Gastrocnemius medialis (tissue), 4 donors: ENCODE measurements around the gene TPRG1. TPM values are rescaled to one million over a fixed set of nuclear protein-coding genes. Genes with fewer than 3 reads are reported as not detected.

Experiments
- ATAC-seq, 2 donors: fragments of 150-250 bp; one replicate each; pipeline ENCODE4 v1.9.1; 2016
- DNase-seq, 2 donors: peaks; one replicate each; pipeline ENCODE4 v3.0.0-alpha.2; 2019
- H3K27ac ChIP-seq, 4 donors: fragments of 200-600 bp; sonication (generic); 1 replicate in 1 of 4; 2 replicates in 3 of 4; pipeline ENCODE4 v1.5.1; 2016 to 2018; ENCODE audit warnings: mild to moderate bottlenecking in 2 of 4, moderate library complexity in 1 of 4
- H3K27me3 ChIP-seq, 3 donors: fragments of 200-600 bp; sonication (generic) in 2 of 3; 1 replicate in 1 of 3; 2 replicates in 2 of 3; pipeline versions ENCODE4 v1.5.1 to v1.6.0; 2016 to 2019; ENCODE audit warnings: mild to moderate bottlenecking in 1 of 3, moderate library complexity in 1 of 3
- H3K36me3 ChIP-seq, 2 donors: fragments of 200-600 bp; sonication (generic) in 1 of 2; one replicate each; pipeline ENCODE4 v1.5.1; 2017 to 2018
- H3K4me1 ChIP-seq, 2 donors: fragments of 200-600 bp; sonication (generic) in 1 of 2; one replicate each; pipeline ENCODE4 v1.5.1; 2016 to 2017; ENCODE audit warnings: mild to moderate bottlenecking in 2 of 2
- H3K4me3 ChIP-seq, 4 donors: fragments of 200-600 bp; sonication (generic) in 3 of 4; 1 replicate in 1 of 4; 2 replicates in 3 of 4; pipeline ENCODE4 v1.5.1; 2016 to 2019; ENCODE audit warnings: mild to moderate bottlenecking in 2 of 4
- H3K9me3 ChIP-seq, 3 donors: fragments of 200-600 bp; sonication (generic) in 2 of 3; 1 replicate in 1 of 3; 2 replicates in 2 of 3; pipeline ENCODE4 v1.5.1; 2016 to 2019
- CTCF ChIP-seq, 5 experiments: fragments of 450-650 bp in 3 of 5; fragments of 200-600 bp in 2 of 5; sonication (generic) in 2 of 5; IDR thresholded peaks in 4 of 5; conservative IDR thresholded peaks in 1 of 5; 1 replicate in 4 of 5; 2 replicates in 1 of 5; pipeline ENCODE4 v1.5.1; 2016 to 2019; ENCODE audit warnings: antibody characterized with exemption in 5 of 5, mild to moderate bottlenecking in 3 of 5, moderate library complexity in 3 of 5
- POLR2A ChIP-seq, 2 donors: fragments of 450-650 bp; IDR thresholded peaks; one replicate each; pipeline ENCODE4 v1.6.1; 2017; ENCODE audit warnings: antibody characterized with exemption in 2 of 2, mild to moderate bottlenecking in 2 of 2, moderate library complexity in 2 of 2
- in situ Hi-C, 4 donors: fragments of 200-750 bp; cut with MboI; loops; one replicate each; pipeline versions ENCODE4 v1.15.0 to v1.8.0; 2017; ENCODE audit warnings: low sequenced_read_pairs in 4 of 4
- intact Hi-C: fragments of 100-400 bp; cut with DNase I; formaldehyde crosslinking; loops from one replicate; pipeline ENCODE4 v1.15.1; 2023; ENCODE audit warnings: low total_unique reads
- total RNA-seq, 4 donors: library from RNA; depleted of rRNA; stranded (reverse); fragments of >200 nt; gene quantifications; one replicate each; pipeline versions ENCODE4 v1.1.0 to v1.2.3, GENCODE V29; 2016

TPRG1 gene
- total RNA-seq, 4 donors from 2014 or later: 2.8 to 9.0 (median 3.2) TPM

DNA sequence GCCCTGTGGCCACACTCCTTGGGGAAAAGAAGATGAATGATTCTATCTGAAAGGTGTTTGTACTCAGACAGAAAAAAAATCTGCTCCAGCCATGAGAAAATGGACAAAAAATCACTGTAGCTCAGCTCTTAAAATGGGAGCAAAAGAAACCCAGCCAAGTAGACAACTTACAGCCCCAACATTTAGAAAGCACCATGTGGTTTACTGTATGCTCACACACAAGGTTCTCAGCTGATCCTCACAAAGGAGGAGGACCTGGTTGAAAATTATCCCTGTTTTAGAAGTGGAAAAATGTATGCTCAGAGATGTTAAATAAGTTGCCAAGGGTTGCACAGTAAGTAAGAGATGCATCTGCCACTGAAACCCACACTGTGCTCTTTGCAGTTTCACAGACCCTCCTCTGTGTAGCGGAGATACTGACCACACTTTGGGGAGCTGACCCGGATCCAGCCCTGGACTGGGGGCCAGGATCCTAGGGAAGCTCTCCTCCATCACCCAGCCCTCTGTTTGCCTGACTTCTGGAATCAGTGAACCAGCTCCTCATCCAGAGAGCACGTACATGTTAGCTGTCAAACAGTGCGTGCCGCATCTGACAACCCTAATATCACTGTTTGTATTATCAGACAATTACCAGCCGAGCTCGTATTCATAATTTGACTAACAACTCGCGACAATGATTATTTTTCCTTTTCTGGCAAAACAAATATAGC is 32.7 kb upstream of the TPRG1 start:
- Histone ChIP-seq H3K4me3 (no peak overlapping the region), H3K4me1 (no peaks in the 10 kb centered on the region), H3K27ac (no peak overlapping the region), H3K27me3 (no peaks in the 10 kb centered on the region), H3K36me3 (no peaks in the 10 kb centered on the region), H3K9me3 (no peaks in the 10 kb centered on the region)
- ATAC-seq (no peak), DNase-seq (no peak)
- no peak for TF ChIP-seq CTCF (IDR thresholded peaks at IDR 0.05 in 4 of 5, conservative IDR thresholded peaks at IDR 0.05 in 1 of 5)
- no peak for TF ChIP-seq POLR2A (IDR thresholded peaks at IDR 0.05)
- in situ Hi-C loops (loop anchor here in 3 of 4 donors (25.0 kb wide), 4 partner anchors 677 to 1427 kb away; partner anchors contain the start of gene RTP2 (in 2 of the 3)), intact Hi-C loops (no loop called here)

DNA sequence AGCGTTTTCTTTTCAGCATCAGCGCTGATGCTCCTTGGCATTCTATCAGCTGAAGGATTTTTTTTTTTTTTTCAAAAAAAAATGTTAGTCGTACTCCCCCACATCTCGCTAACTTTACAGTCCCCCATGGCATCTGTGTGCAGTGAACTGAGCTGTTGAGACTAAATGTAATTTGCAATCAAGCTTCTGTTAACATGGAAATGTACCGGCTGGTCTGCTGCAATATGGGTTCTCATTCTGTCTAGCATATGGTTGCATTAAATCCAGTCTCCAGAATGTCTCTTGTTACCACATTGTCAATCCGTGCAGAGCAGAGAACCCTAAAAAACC is 32.2 kb upstream of the TPRG1 start:
- no peak for ATAC-seq
- intact Hi-C loops: no loop called here
- H3K27me3 ChIP-seq: no peaks in the 10 kb centered on the region
- no peak for DNase-seq
- no peaks in the 10 kb centered on the region for H3K9me3 ChIP-seq
- no peaks in the 10 kb centered on the region for H3K4me1 ChIP-seq
- H3K27ac ChIP-seq: no peak overlapping the region
- H3K36me3 ChIP-seq: no peaks in the 10 kb centered on the region
- in situ Hi-C loops: loop anchor here in 3 of 4 donors (25.0 kb wide), 4 partner anchors 677 to 1427 kb away; partner anchors contain the start of gene RTP2 (in 2 of the 3)
- no peak overlapping the region for H3K4me3 ChIP-seq
- TF ChIP-seq CTCF (IDR thresholded peaks at IDR 0.05 in 4 of 5, conservative IDR thresholded peaks at IDR 0.05 in 1 of 5): no peak
- TF ChIP-seq POLR2A (IDR thresholded peaks at IDR 0.05): no peak

DNA sequence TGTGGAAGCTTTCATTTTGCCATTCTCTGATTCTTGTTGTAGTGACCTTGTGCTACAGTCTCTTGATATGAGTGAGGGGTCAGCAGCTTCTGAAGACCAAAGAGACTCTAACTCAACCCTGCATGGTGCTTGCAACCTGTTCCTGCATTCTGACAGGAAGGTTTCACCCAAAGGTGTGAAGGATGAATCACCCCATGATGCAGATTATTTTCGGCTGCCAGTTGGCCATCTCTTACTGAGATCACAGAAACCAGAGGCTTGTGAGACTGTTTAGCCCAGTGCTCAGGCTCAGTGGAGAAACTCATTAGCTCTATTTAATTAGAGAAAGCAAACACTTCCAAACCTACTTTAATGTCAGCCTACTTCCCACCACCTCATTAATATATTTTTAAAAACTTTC is 29.2 kb upstream of the TPRG1 start:
- DNase-seq (no peak), ATAC-seq (no peak)
- Histone ChIP-seq H3K9me3 (no peaks in the 10 kb centered on the region), H3K27me3 (no peaks in the 10 kb centered on the region), H3K4me3 (no peak overlapping the region), H3K27ac (peak overlapping the region in 1 of 4 donors; percentile 30), H3K36me3 (no peaks in the 10 kb centered on the region), H3K4me1 (peaks cover under 1 to 8% of the 10 kb centered on the region in 2 donors)
- intact Hi-C loops (loop anchor here (5.0 to 10.0 kb wide), 3 partner anchors 45 to 1405 kb away; no protein-coding TSS in a partner anchor), in situ Hi-C loops (loop anchor here (10.0 to 25.0 kb wide), 8 partner anchors 178 to 1430 kb away; partner anchors contain the start of genes RTP2 (in 2 of the 4) and BCL6 (in 1 of the 4))
- no peak for TF ChIP-seq POLR2A (IDR thresholded peaks at IDR 0.05)
- TF ChIP-seq CTCF (IDR thresholded peaks at IDR 0.05 in 4 of 5, conservative IDR thresholded peaks at IDR 0.05 in 1 of 5): no peak

GRCh38 chr3:189143321-189143720 is 28.4 kb upstream of the TPRG1 start:
- intact Hi-C loops: loop anchor here (5.0 to 10.0 kb wide), 3 partner anchors 46 to 1406 kb away; no protein-coding TSS in a partner anchor

More at GRCh38 chr3:189143321-189143720, 28.4 kb upstream of the TPRG1 start:
- TF ChIP-seq CTCF (IDR thresholded peaks at IDR 0.05 in 4 of 5, conservative IDR thresholded peaks at IDR 0.05 in 1 of 5) (no peak), POLR2A (IDR thresholded peaks at IDR 0.05) (no peak)
- in situ Hi-C loops: loop anchor here (10.0 to 25.0 kb wide), 8 partner anchors 179 to 1431 kb away; partner anchors contain the start of genes RTP2 (in 2 of the 4) and BCL6 (in 1 of the 4)
- no peak overlapping the region for H3K4me3 ChIP-seq
- DNase-seq (no peak), ATAC-seq (no peak)
- no peaks in the 10 kb centered on the region for H3K36me3 ChIP-seq
- no peaks in the 10 kb centered on the region for H3K27me3 ChIP-seq
- peaks cover 7 to 12% of the 10 kb centered on the region in 2 donors for H3K4me1 ChIP-seq
- H3K27ac ChIP-seq: peak overlapping the region in 1 of 4 donors; percentile 30
- no peaks in the 10 kb centered on the region for H3K9me3 ChIP-seq
